Measurements from ENCODE around the gene UVSSA.
A peak's percentile ranks its signal among the peaks of the same experiment; 100 is the strongest.
"Not testable (repeated sequence)": the region's sequence is repeated elsewhere in the genome, so short reads cannot be mapped to it uniquely, and the experiment has no call there.

The UVSSA gene

DNA sequence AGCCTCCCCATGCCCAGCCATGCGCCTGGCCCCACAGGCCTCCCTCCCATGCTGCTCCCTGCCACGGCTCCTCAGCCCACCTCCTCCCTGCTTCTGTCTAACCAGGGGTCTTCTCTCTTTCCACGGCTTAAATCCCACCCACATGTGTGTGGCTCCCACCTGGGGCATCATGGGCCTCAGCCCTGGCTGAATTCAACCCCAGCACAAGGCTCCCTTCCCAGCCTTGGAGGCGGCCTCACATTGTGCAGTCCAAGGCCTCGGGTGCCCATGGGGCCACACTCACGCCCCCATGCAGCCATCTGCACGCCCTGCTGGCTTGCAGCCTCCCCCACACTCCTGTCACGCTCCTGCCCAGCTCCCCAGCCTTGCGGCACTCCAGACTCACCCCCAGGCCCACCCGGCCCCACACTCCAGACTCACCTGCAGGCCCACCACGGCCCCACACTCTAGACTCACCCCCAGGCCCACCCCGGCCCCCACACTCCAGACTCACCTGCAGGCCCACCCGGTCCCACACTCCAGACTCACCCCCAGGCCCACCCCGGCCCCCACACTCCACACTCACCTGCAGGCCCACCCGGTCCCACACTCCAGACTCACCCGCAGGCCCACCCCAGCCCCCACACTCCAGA is 30.4 kb upstream of the UVSSA start:
- DNase-seq (ENCODE audit: low read depth): no peak

DNA sequence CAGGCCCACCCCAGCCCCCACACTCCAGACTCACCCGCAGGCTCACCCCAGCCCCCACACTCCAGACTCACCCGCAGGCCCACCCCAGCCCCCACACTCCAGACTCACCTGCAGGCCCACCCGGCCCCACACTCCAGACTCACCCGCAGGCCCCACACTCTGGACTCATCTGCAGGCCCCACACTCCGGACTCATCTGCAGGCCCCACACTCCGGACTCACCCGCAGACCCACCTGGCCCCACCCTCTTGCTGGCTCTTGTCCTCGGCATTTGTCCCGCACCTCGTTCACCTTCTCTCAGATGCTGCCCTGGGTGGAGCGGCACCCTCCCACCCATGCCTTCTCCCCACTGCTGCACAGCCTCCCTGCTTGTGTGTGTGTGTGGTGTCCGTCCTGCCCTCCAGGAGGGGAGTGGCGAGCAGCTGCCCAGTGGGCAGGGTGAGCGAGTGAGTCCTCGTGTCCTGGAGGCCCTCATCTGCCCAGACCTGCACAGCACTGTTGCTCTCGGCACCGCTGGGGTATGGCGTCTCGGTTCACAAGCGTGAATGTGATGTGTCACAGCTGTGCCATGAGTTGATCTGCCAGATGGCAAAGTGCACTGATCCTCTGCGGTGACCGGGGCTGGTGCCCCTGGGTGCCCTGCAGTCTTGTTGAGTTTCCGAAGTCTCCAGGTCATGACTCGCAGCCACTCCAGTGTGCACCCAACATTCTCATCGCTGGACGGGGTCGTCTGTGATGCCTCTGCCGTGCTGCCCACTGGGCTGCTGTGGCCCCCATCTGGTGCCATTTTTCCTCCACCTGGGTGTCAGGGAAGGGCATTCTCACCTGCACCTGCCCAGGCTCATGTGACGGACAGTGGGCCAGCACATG is 29.6 kb upstream of the UVSSA start:
- no peak for DNase-seq (ENCODE audit: low read depth)

DNA sequence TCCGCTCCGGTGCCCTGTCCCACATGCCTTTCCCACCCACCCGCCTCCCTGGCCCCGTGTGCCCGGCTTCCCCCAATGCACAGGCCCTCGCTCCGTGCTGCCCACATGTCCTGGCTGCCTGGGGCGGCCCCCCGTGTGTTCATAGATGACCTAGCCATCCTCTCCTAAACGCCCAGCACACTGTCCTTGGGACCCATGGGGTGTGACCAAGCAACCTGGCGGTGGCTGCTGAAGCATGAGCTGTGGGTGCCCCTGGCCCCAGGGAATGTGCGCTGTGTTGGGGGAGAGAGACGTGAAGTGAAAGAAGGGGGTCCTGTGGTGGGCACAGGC is 29.0 kb upstream of the UVSSA start:
- no peak for DNase-seq (ENCODE audit: low read depth)

DNA sequence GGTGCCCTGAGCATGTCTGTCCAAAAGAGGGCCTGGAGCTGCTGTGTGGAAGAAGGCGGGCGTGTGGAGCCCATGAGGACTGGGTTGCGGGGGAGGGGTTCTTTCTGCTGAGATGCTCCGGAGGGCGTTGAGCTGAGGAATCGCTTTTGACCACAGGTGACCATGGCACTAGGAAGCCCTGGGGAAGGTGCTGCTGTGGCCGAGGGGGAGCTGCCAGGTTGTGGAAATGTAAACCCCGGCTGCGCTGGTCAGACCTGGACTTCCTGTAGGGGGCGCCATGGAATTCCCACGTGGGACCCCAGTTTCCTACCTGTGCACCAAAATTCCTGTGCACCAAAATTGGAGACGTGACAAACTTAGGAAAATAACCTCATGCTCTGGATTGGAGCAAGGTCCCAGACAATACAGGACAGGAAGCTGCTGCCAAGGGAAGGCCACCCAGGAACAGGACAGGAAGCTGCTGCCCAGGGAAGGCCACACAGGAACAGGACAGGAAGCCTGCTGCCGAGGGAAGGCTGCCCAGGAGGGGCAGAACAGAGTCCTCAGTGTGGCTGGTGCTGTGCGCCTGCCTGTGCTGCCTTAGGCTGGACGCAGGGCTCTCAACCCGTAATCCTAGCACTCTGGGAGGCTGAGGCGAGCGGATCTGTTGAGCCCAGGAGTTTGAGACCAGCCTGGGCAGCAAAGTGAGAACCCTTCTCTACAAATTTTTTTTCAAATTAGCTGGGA is 28.4 kb upstream of the UVSSA start:
- DNase-seq (ENCODE audit: low read depth): no peak

DNA sequence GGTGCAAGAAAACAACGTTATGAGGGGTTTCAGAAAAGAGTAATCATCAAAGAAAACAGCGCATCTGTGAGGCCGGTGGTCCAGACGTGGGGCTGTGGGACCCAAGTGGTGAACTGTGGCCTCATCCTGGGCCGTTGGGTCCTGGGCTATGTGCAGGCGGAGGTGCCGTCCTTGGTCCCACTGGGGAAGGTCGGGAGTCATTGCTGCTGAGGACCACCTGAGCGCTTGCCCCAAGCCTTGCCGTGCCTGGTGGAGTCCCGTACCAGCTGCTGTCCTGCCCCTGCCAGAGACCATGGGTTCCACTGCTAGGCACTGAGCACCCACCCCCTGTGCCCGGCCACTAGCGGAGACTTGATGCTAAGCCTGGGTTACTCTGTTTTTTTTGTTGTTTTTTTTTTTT is 25.5 kb upstream of the UVSSA start:
- DNase-seq (ENCODE audit: low read depth): no peak

DNA sequence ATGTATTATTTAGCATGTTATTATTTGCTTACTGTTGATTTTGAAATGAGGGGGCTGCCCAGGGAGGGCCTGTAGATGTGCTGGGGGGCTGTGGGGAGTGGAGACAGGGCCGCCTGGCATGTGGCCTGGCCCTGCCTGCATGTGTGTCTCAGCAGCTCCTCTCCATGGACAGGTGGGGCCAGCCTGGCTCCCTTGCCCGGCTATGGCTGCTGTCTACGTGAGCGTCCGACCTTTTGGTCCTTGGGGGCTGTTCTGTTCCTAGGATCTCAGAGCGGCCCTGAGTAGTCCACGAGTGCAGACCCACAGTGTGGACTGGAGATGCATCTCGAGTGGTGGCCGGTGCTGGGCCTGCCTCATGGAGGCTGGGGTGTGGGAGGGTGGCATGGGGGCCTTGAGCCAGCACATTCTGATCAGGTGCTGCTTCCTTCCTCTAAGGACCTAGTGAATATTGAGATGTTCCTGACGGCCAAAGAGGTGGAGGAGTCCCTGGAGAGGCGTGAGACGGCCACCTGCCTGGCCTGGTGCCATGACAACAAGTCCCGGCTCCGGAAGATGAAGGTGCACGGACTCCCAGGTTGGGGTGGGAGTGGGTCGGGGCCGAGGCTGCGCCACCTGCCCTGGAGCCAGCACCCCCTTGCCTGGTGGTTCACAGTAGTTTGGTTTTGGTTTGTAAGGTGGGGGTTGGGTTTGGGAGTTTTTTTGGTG is 24.9 kb upstream of the UVSSA start:
- DNase-seq (ENCODE audit: low read depth): no peak

DNA sequence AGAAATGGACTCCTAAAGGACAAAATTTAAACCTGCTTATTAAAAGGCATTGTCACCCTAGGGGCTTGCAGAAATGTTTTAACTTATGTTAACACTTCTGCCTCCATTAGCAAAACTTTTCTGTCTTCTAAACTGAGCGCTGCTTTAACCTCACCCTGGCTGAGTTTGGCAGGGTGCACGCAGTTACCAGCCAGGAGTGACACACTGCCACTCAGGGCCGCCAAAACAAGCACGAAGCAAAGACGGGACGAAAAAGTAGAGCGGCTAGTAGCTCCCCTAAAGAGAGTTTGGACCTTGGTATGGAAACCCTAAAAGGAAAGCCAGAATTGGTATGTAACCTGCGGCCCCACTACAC is 23.8 kb upstream of the UVSSA start:
- no peak for DNase-seq (ENCODE audit: low read depth)

DNA sequence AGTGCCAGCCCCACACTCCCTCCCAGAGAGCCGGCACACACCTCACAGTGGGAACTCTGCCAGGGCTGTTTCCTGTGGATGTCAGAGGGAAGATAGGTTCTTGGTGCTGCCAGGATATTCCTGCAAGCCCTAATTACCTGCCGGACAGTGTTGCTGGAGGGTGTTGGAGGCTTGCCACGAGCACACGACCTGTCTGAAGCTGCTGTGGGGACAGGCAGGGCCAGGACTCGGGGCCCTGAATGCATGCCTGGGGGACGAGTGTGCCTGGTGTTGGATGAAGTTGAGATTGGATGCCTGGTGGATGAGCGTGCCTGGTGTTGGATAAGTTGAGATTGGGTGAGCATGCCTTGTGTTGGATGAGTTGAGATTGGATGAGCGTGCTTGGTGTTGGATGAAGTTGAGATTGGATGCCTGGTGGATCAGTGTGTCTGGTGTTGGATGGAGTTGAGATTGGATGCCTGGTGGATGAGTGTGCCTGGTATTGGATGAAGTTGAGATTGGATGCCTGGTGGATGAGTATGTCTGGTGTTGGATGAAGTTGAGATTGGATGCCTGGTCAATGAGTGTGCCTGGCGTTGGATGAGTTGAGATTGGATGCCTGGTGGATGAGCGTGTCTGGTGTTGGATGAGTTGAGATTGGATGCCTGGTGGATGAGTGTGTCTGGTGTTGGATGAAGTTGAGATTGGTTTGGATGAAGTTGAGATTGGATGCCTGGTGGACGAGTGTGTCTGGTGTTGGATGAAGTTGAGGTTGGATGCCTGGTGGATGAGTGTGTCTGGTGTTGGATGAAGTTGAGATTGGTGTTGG is 23.2 kb upstream of the UVSSA start:
- DNase-seq (ENCODE audit: low read depth): peak; percentile 96

DNA sequence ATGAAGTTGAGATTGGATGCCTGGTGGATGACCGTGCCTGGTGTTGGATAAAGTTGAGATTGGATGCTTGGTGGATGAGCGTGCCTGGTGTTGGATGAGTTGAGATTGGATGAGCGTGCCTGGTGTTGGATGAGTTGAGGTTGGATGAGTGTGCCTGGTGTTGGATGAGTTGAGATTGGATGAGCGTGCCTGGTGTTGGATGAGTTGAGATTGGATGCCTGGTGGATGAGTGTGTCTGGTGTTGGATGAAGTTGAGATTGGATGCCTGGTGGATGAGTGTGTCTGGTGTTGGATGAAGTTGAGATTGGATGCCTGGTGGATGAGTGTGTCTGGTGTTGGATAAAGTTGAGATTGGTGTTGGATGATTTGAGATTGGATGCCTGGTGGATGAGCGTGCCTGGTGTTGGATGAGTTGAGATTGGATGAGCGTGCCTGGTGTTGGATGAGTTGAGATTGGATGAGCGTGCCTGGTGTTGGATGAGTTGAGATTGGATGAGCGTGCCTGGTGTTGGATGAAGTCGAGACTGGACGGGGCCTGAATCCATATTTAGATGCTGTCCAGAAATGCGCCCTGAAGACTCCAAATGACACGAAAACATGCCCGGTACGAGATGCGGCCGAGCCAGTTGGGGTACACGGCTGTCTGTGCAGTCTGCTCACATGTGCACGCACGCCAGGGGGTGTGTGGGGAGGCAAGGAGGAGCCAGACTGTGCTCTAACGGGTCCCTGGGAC is 22.4 kb upstream of the UVSSA start:
- DNase-seq (ENCODE audit: low read depth): not testable (repeated sequence)

DNA sequence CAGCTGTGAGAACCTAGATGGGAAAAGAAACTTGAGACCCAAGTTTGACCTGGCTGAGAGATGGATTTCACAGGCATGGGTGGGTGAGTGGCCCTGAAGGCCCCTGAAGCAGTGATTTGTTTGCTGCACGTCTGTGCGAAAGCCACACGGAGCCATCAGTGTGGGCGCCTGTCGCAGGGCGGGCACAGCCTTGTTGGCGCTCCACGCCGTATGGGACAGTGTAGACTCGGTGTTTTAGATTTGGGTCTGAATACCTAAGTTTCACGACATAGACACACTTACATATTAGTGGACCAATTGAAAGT is 21.9 kb upstream of the UVSSA start:
- no peak for DNase-seq (ENCODE audit: low read depth)

DNA sequence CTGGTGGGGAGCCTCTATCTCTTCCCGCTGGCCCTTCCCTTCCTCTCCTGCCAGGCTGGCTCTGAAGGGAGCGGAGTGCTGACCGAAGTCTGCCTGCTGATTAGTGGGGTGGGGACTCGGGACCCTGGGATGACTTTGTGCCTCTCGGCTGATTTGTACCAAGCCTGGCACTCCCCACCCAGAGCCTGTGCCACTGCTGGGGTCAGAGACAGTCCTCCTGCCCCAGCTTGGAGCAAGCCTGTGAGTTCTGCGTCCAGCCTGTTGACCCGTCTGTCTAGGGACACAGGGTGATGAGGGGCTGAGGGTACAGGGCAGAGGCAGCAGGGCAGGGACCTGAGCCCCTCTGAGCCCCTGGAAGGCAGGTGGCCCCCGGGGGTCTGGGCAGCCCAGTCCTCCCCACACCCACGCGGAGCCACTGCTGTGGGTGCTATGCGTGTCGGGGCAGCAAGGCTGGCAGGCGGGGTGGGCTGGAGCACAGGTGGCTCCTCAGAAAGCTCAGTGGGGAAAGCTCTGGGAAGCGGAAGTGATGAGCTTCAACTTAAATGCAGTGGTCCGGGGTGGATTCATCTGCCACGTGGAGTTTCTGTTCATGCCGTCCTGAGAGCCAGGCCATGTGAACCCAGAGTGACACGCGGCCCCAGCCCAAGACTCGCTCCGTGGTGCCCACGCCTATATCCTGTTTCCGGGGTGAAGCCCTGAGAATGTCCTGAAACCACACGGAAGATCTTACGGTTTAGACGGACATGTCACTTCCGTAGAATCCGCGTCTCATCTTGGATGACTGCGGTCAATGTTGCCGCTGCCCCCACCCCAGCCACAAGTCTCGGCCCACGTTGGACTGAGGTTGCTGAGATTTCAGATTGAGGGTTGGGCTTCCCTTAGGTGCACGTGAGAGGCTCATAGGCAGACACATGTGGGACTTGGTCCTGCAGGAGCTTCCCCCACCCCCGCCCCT is 21.1 kb upstream of the UVSSA start:
- no peak for DNase-seq (ENCODE audit: low read depth)

DNA sequence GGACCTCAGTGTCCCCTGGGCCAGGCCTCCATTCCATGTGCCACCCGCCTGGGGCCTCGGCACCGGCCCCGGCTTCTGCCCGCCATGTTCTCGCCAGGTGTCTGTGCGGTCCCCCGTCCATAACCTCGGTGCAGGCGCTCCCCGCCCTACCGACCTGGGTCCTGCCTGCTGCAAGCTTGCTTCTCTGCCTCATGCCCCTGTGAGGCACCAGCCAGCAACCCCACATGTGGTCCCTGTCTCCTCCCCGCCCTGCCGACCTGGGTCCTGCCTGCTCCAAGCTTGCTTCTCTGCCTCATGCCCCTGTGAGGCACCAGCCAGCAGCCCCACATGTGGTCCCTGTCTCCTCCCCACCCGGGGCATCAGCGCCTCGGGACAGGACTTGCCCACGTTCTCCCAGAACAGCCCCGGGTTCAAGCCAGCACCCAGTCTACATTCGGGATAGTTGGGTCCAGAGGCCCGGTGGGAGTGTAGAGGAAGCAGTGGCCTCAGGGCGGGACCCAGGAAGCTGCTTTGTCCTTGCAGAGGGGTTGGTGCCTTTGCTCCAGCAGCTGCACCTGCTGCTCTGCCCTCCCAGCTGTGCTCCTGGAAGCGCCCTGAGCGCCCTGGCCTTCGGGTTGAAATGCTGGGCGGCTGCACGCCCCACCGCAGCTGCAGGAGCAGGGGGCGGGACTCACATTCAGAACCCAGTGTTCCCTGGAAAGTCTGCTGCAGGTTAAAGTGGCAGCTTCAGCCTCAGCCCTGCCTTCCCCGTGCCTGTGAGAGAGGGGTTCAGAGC is 20.1 kb upstream of the UVSSA start:
- no peak for DNase-seq (ENCODE audit: low read depth)

DNA sequence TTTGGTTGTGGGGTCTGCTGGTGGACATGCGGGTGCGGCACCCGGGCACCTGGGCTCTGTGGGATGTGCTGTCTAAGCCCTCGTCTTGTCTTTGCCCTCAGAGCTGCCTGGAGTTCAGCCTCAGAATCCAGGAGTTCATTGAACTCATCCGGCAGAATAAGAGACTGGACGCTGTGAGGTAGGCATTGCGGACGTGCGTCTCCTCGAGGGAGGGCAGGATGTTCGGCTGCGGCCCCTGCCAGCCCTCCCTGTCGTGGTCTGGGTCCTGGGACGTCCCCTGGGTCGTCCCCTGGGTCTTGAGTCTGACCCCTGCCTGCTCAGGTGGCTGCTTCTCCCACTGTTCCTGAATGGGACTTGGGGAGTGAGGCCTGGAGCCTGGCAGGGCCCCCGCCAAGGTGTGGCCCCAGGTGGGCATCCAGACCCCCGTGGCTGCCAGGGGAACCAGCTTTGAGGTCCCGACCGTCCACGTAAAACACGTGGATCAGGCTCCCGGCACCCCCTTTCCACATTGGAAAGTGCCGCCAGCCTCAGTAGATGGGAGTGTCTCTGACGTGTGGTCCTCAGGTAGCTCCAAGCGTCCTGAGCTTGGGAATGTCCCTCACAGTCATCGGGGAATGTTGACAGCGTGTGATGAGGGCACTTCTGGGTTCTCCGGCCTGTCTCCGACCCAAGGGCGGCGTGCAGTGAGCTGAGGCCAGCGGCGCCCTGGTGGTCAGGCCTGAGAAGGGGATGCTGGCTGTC is 19.3 kb upstream of the UVSSA start:
- DNase-seq (ENCODE audit: low read depth): no peak

DNA sequence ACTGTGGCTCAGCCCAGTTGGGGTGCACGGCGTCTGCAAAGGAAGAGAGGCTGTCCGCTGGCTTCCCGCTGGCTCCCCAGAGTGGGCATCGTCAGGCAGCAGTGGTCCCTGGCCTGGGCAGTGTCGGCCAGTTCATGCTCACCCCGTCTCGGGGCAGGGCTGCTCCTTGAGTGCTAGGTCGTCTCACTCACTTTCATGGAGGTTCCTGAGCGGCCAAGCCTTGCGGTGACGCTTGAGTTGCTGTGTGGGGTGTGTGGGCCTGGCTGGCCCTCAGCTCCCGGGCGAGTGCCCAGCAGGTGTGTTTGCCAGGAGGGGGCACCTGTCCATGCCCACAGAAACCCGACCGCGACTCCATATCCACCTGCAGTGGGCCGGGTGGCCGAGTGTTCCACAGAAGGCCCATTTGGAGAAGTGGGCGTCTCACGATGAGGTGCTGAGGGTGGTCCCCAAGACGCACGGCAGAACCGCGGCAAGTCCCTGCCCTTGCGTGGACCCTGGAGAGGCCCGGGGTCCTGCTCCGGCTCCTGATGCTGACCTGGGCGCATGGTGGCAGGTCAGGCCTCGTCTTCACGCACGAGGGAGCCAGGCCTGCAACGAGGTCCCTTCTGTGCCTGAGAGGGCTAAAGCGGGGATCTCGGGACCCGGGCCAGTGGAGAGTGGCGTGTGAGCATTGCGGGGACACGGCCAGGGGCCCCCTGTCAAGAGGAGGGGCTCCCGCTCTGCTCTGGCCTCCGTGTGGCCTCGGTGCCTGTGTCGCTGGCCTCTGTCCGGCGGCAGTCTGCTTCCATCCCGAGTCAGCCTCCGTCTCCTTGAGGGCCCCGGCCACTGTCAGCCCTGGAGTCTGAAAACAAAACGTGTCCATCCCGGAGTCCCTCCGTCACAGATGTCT is 18.5 kb upstream of the UVSSA start:
- DNase-seq (ENCODE audit: low read depth): no peak

DNA sequence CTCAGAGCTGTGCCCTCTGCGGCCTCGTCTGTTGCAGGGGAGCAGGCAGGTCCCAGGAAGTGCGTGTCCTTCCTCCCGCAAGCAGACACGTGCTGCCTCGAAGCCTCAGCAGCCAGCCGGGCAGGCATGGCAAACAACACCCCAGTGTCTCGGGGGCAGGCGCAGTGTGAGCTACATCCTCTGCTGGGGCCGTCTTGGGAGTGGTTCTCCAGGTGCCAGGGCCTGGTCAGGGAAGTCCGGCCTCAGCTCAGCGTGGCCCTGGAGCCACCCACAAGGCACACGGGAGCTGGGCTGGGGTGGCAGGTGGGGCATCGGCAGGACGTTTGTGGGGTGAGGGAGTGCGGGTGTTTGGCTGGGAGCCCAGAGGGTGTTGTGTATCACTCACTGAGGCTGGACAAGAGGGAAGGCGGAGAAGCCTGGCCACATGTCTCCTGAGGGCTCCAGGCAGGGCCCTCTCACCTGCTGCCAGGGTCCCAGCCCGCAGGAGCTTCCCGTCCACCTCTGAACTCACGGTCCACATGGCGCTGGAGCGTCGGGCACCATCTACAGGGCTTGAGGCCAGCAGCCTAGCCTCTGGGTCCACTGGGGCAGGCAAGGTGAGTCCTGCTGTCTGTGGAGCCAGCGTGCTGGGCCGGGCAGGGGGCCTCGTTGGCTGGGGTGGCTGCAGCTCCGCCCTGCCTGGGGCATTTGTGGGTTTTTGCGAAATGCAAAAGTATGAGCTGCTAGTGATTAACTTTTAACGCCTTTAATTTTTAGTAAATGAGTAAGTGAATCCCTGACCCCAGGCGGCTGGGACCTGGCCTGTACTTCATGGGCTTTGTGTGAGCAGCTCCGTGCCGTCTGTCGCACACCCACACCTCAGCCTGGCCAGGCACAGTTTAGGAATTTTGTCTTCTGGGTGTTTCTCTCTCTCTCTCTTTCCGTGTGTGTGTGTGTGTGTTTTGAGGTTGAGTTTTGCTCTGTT is 17.3 kb upstream of the UVSSA start:
- DNase-seq (ENCODE audit: low read depth): peak; percentile 17
